ENCODE results near the gene BHLHE41. TPM values are rescaled to one million over a fixed set of nuclear protein-coding genes. Genes with fewer than 3 reads are reported as not detected.

Gene BHLHE41
- total RNA-seq, 2 donors from 2014 or later: 0.11 to 3.5 TPM

DNA sequence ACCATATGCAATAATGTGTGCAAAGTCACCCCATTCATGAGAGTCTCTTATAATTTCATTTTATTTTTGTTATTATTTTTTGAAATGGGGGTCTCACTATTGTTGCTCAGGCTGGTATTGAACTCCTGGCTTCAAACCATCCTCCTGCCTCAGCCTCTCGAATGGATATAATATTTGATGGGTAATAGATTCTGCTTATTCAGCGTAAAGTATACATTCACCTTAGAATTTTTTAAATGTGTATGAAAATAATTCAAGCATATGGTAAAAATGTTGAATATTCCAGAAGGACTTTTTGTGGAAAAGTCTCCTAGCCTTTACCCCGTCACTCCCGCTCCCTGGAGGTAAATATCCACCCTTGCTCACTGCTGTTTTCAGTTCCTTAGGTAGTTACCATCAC is 47.2 kb upstream of the BHLHE41 start:
- H3K4me3 ChIP-seq (ENCODE audit: low read length): no peak overlapping the region
- Mint-ChIP-seq H3K9me3 (no peaks in the 10 kb centered on the region), H3K36me3 (ENCODE audit: low read depth) (no peaks in the 10 kb centered on the region), H3K27me3 (ENCODE audit: insufficient read depth) (peaks cover 2% of the 10 kb centered on the region), H3K27ac (no peak overlapping the region), H3K4me1 (no peaks in the 10 kb centered on the region), H3K4me3 (no peak overlapping the region)
- no peaks in the 10 kb centered on the region for H3K36me3 ChIP-seq (ENCODE audit: control insufficient read depth, insufficient read depth, low read length)
- H3K27ac ChIP-seq (ENCODE audit: low read depth, low read length): no peak overlapping the region
- TF ChIP-seq, protein P1, sequence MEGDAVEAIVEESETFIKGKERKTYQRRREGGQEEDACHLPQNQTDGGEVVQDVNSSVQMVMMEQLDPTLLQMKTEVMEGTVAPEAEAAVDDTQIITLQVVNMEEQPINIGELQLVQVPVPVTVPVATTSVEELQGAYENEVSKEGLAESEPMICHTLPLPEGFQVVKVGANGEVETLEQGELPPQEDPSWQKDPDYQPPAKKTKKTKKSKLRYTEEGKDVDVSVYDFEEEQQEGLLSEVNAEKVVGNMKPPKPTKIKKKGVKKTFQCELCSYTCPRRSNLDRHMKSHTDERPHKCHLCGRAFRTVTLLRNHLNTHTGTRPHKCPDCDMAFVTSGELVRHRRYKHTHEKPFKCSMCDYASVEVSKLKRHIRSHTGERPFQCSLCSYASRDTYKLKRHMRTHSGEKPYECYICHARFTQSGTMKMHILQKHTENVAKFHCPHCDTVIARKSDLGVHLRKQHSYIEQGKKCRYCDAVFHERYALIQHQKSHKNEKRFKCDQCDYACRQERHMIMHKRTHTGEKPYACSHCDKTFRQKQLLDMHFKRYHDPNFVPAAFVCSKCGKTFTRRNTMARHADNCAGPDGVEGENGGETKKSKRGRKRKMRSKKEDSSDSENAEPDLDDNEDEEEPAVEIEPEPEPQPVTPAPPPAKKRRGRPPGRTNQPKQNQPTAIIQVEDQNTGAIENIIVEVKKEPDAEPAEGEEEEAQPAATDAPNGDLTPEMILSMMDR (conservative IDR thresholded peaks at IDR 0.05): no peak
- H3K27me3 ChIP-seq (ENCODE audit: control insufficient read depth, insufficient read depth, low read length, poor library complexity, severe bottlenecking): no peaks in the 10 kb centered on the region
- H3K4me1 ChIP-seq (ENCODE audit: control insufficient read depth, insufficient read depth, low read length): no peaks in the 10 kb centered on the region
- H3K9me3 ChIP-seq (ENCODE audit: control insufficient read depth, low read length): no peaks in the 10 kb centered on the region
- H3K9ac ChIP-seq (ENCODE audit: extremely low read depth, low read length, poor library complexity, severe bottlenecking): no peak overlapping the region
- no peak for DNase-seq
- WGBS, 2 experiments (ENCODE audit: insufficient coverage in 1 of 2, insufficient read length in 1 of 2): 96 to 100% methylated on average over 2 to 4 of the region's 4 CpGs

DNA sequence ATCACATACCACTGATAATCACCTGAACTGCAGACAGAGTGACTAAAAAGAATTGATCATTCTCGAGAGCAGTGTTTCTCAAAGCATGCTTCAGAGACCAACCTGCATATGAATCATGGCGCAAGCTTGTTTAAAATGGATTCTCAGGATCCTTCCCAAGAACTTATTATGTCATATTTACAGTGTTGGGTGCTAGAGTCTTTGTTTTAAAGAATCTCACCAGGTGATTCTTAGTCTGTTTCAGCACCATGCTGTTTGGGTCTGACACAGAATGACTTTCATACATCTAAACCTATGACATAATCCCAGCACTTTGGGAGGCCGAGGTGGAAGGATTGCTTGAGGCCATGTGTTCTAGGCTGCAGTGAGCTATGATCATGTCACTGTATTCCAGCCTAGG is 39.3 kb upstream of the BHLHE41 start:
- 58 to 100% methylated on average over 1 to 3 of the region's 3 CpGs for WGBS, 2 experiments (ENCODE audit: insufficient coverage in 1 of 2, insufficient read length in 1 of 2)
- Mint-ChIP-seq H3K27ac (no peak overlapping the region), H3K4me3 (no peak overlapping the region), H3K27me3 (ENCODE audit: insufficient read depth) (peaks cover 4% of the 10 kb centered on the region), H3K36me3 (ENCODE audit: low read depth) (no peaks in the 10 kb centered on the region), H3K9me3 (no peaks in the 10 kb centered on the region), H3K4me1 (no peaks in the 10 kb centered on the region)
- H3K9ac ChIP-seq (ENCODE audit: extremely low read depth, low read length, poor library complexity, severe bottlenecking): no peak overlapping the region
- H3K4me1 ChIP-seq (ENCODE audit: control insufficient read depth, insufficient read depth, low read length): no peaks in the 10 kb centered on the region
- no peak for DNase-seq
- H3K9me3 ChIP-seq (ENCODE audit: control insufficient read depth, low read length): no peaks in the 10 kb centered on the region
- H3K4me3 ChIP-seq (ENCODE audit: low read length): no peak overlapping the region
- TF ChIP-seq, protein P1 (conservative IDR thresholded peaks at IDR 0.05): no peak
- no peaks in the 10 kb centered on the region for H3K36me3 ChIP-seq (ENCODE audit: control insufficient read depth, insufficient read depth, low read length)
- H3K27me3 ChIP-seq (ENCODE audit: control insufficient read depth, insufficient read depth, low read length, poor library complexity, severe bottlenecking): no peaks in the 10 kb centered on the region
- H3K27ac ChIP-seq (ENCODE audit: low read depth, low read length): no peak overlapping the region

DNA sequence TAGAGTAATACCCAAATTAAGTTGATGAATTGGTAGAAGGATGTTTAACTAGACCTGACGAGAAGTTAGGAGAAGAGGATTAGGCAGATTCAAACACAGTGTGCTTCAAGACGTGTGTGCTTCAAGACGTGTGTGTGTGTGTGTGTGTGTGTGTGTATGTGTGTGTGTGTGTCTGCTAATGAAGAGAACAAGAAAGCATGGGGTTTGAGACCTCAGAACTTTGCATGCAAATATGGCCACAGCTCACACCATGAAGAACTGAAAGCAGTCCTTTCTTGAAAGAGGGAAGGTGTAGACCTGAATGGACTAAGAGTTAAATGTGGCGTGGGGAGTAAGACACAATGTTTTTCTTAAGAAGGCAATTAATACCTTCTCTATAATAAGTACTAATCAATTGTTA is 38.1 kb upstream of the BHLHE41 start:
- Mint-ChIP-seq H3K36me3 (ENCODE audit: low read depth) (no peaks in the 10 kb centered on the region), H3K27ac (no peak overlapping the region), H3K4me1 (peaks cover 3% of the 10 kb centered on the region), H3K9me3 (no peaks in the 10 kb centered on the region), H3K27me3 (ENCODE audit: insufficient read depth) (peaks cover 4% of the 10 kb centered on the region), H3K4me3 (no peak overlapping the region)
- DNase-seq: no peak
- no peaks in the 10 kb centered on the region for H3K27me3 ChIP-seq (ENCODE audit: control insufficient read depth, insufficient read depth, low read length, poor library complexity, severe bottlenecking)
- H3K9me3 ChIP-seq (ENCODE audit: control insufficient read depth, low read length): no peaks in the 10 kb centered on the region
- no peak overlapping the region for H3K27ac ChIP-seq (ENCODE audit: low read depth, low read length)
- H3K9ac ChIP-seq (ENCODE audit: extremely low read depth, low read length, poor library complexity, severe bottlenecking): no peak overlapping the region
- WGBS, 2 experiments (ENCODE audit: insufficient coverage in 1 of 2, insufficient read length in 1 of 2): 90% methylated on average over 2 to 4 of the region's 4 CpGs
- TF ChIP-seq, protein P1 (conservative IDR thresholded peaks at IDR 0.05): no peak
- H3K4me1 ChIP-seq (ENCODE audit: control insufficient read depth, insufficient read depth, low read length): no peaks in the 10 kb centered on the region
- H3K36me3 ChIP-seq (ENCODE audit: control insufficient read depth, insufficient read depth, low read length): no peaks in the 10 kb centered on the region
- no peak overlapping the region for H3K4me3 ChIP-seq (ENCODE audit: low read length)

Measured in endodermal cell (in vitro differentiated cells).